ENCODE data around the gene BANF2. TPM values are rescaled to one million over a fixed set of nuclear protein-coding genes. Genes with fewer than 3 reads are reported as not detected.
A peak's percentile ranks its signal among the peaks of the same experiment; 100 is the strongest.

BANF2 gene
- total RNA-seq, 1 donor from 2014 or later: not detected

GRCh38 chr20:17761604-17762003 is 61.8 kb downstream of the BANF2 start:
- TF ChIP-seq, protein P1, sequence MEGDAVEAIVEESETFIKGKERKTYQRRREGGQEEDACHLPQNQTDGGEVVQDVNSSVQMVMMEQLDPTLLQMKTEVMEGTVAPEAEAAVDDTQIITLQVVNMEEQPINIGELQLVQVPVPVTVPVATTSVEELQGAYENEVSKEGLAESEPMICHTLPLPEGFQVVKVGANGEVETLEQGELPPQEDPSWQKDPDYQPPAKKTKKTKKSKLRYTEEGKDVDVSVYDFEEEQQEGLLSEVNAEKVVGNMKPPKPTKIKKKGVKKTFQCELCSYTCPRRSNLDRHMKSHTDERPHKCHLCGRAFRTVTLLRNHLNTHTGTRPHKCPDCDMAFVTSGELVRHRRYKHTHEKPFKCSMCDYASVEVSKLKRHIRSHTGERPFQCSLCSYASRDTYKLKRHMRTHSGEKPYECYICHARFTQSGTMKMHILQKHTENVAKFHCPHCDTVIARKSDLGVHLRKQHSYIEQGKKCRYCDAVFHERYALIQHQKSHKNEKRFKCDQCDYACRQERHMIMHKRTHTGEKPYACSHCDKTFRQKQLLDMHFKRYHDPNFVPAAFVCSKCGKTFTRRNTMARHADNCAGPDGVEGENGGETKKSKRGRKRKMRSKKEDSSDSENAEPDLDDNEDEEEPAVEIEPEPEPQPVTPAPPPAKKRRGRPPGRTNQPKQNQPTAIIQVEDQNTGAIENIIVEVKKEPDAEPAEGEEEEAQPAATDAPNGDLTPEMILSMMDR (IDR thresholded peaks at IDR 0.05): no peak
- TF ChIP-seq EZH2 (IDR thresholded peaks at IDR 0.05) (no peak), EZH2phosphoT487 (IDR thresholded peaks at IDR 0.05) (no peak)
- Mint-ChIP-seq H3K27ac (no peak overlapping the region), H3K4me1 (peaks cover 2% of the 10 kb centered on the region), H3K9me3 (peaks cover 20% of the 10 kb centered on the region), H3K4me3 (no peak overlapping the region), H3K27me3 (ENCODE audit: insufficient read depth, low read depth) (peaks cover 9% of the 10 kb centered on the region), H3K36me3 (no peaks in the 10 kb centered on the region)
- H3K27ac ChIP-seq: no peak overlapping the region
- H2AFZ ChIP-seq (replicated peaks): peak overlapping the region; percentile 82
- no peak overlapping the region for H3K4me3 ChIP-seq
- no peaks in the 10 kb centered on the region for H3K4me1 ChIP-seq
- H3K79me2 ChIP-seq (ENCODE audit: low read depth): no peaks in the 10 kb centered on the region
- no peak overlapping the region for H3K9ac ChIP-seq
- H3K9me3 ChIP-seq (ENCODE audit: low read depth): no peaks in the 10 kb centered on the region
- no peaks in the 10 kb centered on the region for H4K20me1 ChIP-seq (ENCODE audit: low read depth)
- no peaks in the 10 kb centered on the region for H3K36me3 ChIP-seq
- no peaks in the 10 kb centered on the region for H3F3A ChIP-seq (ENCODE audit: low read depth)
- no peak overlapping the region for H3K4me2 ChIP-seq
- DNase-seq (ENCODE audit: low spot score): peak; percentile 22
- no peaks in the 10 kb centered on the region for H3K27me3 ChIP-seq

DNA sequence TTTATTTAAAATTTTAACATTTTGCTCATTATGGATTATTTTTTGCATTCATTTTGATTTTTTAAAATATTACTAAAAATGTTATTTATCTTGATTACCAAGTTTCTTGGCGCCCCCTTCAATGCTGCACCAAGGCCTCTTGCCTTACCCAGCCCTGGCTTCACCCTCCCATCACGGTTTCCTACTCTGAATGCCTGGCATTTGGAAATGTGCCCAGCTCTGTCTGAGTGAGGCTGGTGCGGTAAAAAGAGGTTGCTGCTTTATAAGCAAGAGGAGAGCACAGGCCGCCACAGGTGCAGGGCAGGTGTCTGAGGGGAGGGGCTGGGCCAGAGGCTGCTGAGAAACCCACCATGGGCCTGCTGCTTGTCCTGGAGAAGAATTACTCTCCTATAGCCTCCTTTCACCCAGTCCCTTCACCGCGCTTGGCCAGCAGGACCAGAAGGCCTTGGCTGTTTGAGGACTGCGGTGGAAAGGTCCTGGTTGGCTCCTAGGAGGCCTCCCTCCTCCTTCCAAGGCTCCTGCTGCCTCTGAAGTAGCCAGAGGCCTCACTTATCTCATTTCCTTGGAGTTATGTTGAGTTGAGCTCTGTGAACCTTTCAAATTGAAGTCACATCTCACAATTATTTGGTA is 62.6 kb downstream of the BANF2 start:
- Histone ChIP-seq H4K20me1 (ENCODE audit: low read depth) (no peaks in the 10 kb centered on the region), H3K36me3 (no peaks in the 10 kb centered on the region), H3F3A (ENCODE audit: low read depth) (no peaks in the 10 kb centered on the region), H3K4me3 (no peak overlapping the region), H3K4me2 (no peak overlapping the region), H3K9ac (no peak overlapping the region), H3K9me3 (ENCODE audit: low read depth) (no peaks in the 10 kb centered on the region), H3K79me2 (ENCODE audit: low read depth) (no peaks in the 10 kb centered on the region), H3K27ac (no peak overlapping the region), H3K27me3 (no peaks in the 10 kb centered on the region), H3K4me1 (no peaks in the 10 kb centered on the region), H2AFZ (replicated peaks) (peak overlapping the region; percentile 69)
- Mint-ChIP-seq H3K27me3 (ENCODE audit: insufficient read depth, low read depth) (peaks cover 9% of the 10 kb centered on the region), H3K9me3 (peaks cover 20% of the 10 kb centered on the region), H3K27ac (no peak overlapping the region), H3K36me3 (no peaks in the 10 kb centered on the region), H3K4me3 (no peak overlapping the region), H3K4me1 (peaks cover 2% of the 10 kb centered on the region)
- no peak for DNase-seq (ENCODE audit: low spot score)
- TF ChIP-seq EZH2 (IDR thresholded peaks at IDR 0.05): no peak
- TF ChIP-seq, protein P1 (IDR thresholded peaks at IDR 0.05): no peak
- TF ChIP-seq EZH2phosphoT487 (IDR thresholded peaks at IDR 0.05): no peak

GRCh38 chr20:17762873-17763557 is 63.2 kb downstream of the BANF2 start:
- TF ChIP-seq EZH2phosphoT487 (IDR thresholded peaks at IDR 0.05) (no peak), EZH2 (IDR thresholded peaks at IDR 0.05) (no peak)
- TF ChIP-seq, protein P1 (IDR thresholded peaks at IDR 0.05): no peak
- H3K4me3 Mint-ChIP-seq: no peak overlapping the region
- Histone ChIP-seq H3K4me2 (no peak overlapping the region), H3K4me3 (no peak overlapping the region), H3F3A (ENCODE audit: low read depth) (no peaks in the 10 kb centered on the region), H4K20me1 (ENCODE audit: low read depth) (no peaks in the 10 kb centered on the region), H3K79me2 (ENCODE audit: low read depth) (no peaks in the 10 kb centered on the region), H3K27me3 (no peaks in the 10 kb centered on the region), H3K9ac (no peak overlapping the region), H3K27ac (no peak overlapping the region), H3K4me1 (no peaks in the 10 kb centered on the region), H2AFZ (replicated peaks) (peak overlapping the region; percentile 69), H3K9me3 (ENCODE audit: low read depth) (no peaks in the 10 kb centered on the region), H3K36me3 (no peaks in the 10 kb centered on the region)
- no peaks in the 10 kb centered on the region for H3K36me3 Mint-ChIP-seq
- peaks cover 18% of the 10 kb centered on the region for H3K9me3 Mint-ChIP-seq
- no peak for DNase-seq (ENCODE audit: low spot score)
- peaks cover 2% of the 10 kb centered on the region for H3K4me1 Mint-ChIP-seq
- H3K27me3 Mint-ChIP-seq (ENCODE audit: insufficient read depth, low read depth): peaks cover 7% of the 10 kb centered on the region
- no peak overlapping the region for H3K27ac Mint-ChIP-seq
